ENCODE measurements around the gene UBTFL1.

UBTFL1 gene

GRCh38 chr11:90133560-90134477 lies 48.1 kb downstream of the UBTFL1 start:
- DNase-seq (ENCODE audit: low spot score in 2 of 2), result no peak
- no peak overlapping the region for H3K4me3 Mint-ChIP-seq
- no peak overlapping the region for H3K27ac Mint-ChIP-seq (ENCODE audit: low read depth)
- no peaks in the 10 kb centered on the region for H3K9me3 Mint-ChIP-seq
- H3K4me1 Mint-ChIP-seq, result peaks cover 5% of the 10 kb centered on the region
- no peaks in the 10 kb centered on the region for H3K36me3 Mint-ChIP-seq (ENCODE audit: insufficient read depth)
- H3K27me3 Mint-ChIP-seq, result peaks cover 62% of the 10 kb centered on the region
- ATAC-seq (replicated peaks; ENCODE audit: extremely low read depth, poor library complexity, severe bottlenecking), result no peak

- peaks cover 5% of the 10 kb centered on the region for H3K4me1 Mint-ChIP-seq
- ATAC-seq (replicated peaks; ENCODE audit: extremely low read depth, poor library complexity, severe bottlenecking) (no peak), DNase-seq (ENCODE audit: low spot score in 2 of 2) (no peak)
- H3K9me3 Mint-ChIP-seq, result no peaks in the 10 kb centered on the region
- H3K27ac Mint-ChIP-seq (ENCODE audit: low read depth), result no peak within 1 kb of the TSS
- H3K36me3 Mint-ChIP-seq (ENCODE audit: insufficient read depth), result no peaks in the 10 kb centered on the region
- H3K27me3 Mint-ChIP-seq, result peaks cover 56% of the 10 kb centered on the region
- no peak within 1 kb of the TSS for H3K4me3 Mint-ChIP-seq
Observed at GRCh38 chr11:90134478-90135003, 48.8 kb downstream of the UBTFL1 start, which contains the start of gene NAALAD2. TSS of gene NAALAD2 (plus strand) at chr11:90134663. CDS start at chr11:90134759, 96 bp downstream.

DNA sequence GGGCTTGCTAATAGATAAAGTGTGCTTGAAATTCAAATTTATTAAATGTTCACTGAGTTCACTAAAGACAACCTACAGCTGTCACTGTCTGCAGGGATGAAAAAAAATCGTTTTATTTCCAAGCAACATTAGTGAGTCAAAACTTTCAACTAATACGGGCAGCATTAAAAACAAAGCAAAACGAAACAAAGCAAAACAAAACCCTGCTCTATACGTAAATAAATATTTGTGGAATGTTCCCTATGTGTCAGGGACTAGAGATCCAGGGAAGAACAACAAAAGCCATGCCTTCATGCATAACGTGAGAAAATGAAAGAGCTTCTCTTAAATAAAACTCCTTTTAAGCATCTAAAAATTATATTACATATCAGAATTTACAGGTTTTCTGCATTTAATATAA lies 49.3 kb downstream of the UBTFL1 start:
- Mint-ChIP-seq H3K4me3 (no peak overlapping the region), H3K27me3 (peaks cover 51% of the 10 kb centered on the region), H3K27ac (ENCODE audit: low read depth) (no peak overlapping the region), H3K4me1 (peaks cover 5% of the 10 kb centered on the region), H3K36me3 (ENCODE audit: insufficient read depth) (no peaks in the 10 kb centered on the region), H3K9me3 (no peaks in the 10 kb centered on the region)
- no peak for DNase-seq (ENCODE audit: low spot score in 2 of 2)
- no peak for ATAC-seq (replicated peaks; ENCODE audit: extremely low read depth, poor library complexity, severe bottlenecking)
